LNCAP (cell line): Measurements from ENCODE around the gene CFI.

Experiments used
- TF ChIP-seq, protein P1 (sequence below): fragments of 450-650 bp; IDR thresholded peaks from 2 replicates; pipeline ENCODE4 v1.5.1; 2017; ENCODE audit warnings: mild to moderate bottlenecking

Gene CFI

GRCh38 chr4:109815151-109816081 lies 13.6 kb upstream of the CFI start, which contains the start of gene GAR1:
Gene GAR1 (plus strand): TSS chr4:109815762. CDS start chr4:109816165, 403 bp downstream.
- TF ChIP-seq, protein P1, sequence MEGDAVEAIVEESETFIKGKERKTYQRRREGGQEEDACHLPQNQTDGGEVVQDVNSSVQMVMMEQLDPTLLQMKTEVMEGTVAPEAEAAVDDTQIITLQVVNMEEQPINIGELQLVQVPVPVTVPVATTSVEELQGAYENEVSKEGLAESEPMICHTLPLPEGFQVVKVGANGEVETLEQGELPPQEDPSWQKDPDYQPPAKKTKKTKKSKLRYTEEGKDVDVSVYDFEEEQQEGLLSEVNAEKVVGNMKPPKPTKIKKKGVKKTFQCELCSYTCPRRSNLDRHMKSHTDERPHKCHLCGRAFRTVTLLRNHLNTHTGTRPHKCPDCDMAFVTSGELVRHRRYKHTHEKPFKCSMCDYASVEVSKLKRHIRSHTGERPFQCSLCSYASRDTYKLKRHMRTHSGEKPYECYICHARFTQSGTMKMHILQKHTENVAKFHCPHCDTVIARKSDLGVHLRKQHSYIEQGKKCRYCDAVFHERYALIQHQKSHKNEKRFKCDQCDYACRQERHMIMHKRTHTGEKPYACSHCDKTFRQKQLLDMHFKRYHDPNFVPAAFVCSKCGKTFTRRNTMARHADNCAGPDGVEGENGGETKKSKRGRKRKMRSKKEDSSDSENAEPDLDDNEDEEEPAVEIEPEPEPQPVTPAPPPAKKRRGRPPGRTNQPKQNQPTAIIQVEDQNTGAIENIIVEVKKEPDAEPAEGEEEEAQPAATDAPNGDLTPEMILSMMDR, result no peak

GRCh38 chr4:109811707-109812106 lies 9.9 kb upstream of the CFI start:
- TF ChIP-seq, protein P1, result no peak

- TF ChIP-seq, protein P1, result no peak
These were observed 9.0 kb upstream of the CFI start for GRCh38 chr4:109810552-109811387.

GRCh38 chr4:109809655-109810054 lies 7.9 kb upstream of the CFI start:
- TF ChIP-seq, protein P1, result no peak

DNA sequence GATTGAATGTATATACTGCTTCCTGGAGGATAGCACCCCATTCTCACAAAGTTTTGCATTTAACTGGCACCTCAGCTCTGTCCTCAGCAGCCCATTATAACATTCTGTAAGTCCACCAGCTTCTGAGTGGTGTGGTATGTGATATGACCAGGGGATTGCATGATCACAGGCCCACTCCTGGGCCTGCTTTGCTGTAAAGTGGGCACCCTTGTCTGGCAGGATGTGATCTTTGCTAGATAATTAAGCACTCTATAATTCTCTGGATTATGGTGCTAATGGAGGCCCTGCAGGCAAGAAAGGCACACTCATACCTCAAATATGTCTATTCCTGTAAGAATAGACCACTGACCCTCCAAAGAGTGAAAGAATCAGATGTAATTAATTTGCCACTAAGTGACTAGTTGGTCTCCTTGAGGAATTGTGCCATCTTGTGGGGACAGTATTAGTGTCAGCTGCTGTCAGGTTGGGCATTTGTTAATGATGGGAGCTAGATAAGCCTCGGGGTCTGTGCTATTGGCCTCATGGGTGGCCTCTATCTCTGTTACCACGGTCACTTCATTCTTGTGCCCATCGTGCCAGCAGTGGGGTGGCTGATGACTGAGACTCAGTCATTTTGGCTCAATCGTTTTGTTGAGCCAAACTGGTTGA lies 2.2 kb upstream of the CFI start:
- TF ChIP-seq, protein P1, result peak; percentile 61

DNA sequence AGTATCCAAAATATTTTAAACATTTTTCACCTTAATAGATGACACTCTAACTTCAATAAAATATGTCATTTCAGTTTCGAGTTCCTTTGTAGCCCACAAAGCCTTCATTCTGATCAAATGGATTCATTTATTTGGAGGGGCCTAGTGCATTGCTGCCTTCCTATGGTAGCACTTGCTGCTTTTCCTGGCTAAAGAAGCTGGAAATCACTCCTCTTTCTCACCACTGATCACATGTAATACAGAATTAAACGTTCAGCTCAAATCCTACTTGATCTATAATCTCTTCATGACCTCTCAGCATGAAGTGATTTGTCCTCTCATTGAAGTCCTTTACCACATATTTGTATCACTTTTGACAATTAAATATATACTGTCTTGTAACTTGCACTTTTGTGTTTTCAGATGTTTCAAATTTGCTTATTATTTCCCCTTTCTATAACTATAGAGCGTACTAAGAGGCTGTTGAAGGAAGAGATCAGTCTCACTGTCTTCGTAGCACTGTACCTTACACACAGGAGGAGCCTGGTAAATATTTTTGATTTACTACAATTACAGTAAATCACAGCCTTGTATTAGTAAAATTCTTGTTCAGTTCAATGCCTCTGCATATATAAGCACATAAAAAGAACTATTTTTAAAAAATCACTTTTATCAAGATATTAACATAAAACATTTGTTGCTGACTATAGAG lies 555 bp downstream of the CFI start:
- TF ChIP-seq, protein P1, result no peak

DNA sequence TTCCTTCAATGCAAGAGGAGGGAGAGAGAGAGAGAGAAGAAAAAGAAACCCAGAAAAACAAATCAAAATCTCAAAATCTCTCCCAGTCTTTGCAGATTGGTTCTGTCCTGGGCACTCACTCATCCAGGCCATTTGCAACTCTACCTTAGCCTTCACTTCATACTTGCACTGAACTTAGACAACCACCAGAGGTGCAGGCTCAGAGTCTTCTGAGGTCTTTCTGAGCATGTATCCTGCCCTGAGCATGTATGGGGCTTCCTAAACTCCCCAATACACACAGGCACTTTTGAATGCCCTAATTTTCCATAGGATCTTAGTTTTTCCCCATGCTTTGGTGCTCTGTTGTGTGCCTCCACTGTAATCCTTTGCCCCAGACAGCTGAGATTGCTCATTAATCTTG lies 2.9 kb downstream of the CFI start:
- TF ChIP-seq, protein P1, result no peak
